Effector memory CD4-positive, alpha-beta T cell (primary cell): ENCODE data around the gene ILF3.
"Not testable (repeated sequence)": the region's sequence is repeated elsewhere in the genome, so short reads cannot be mapped to it uniquely, and the experiment has no call there.

ENCODE experiments used
- DNase-seq, 3 donors: peaks; one replicate each; pipeline ENCODE4 v3.0.0-alpha.2; 2020
- H3K27ac ChIP-seq: 2 replicates; pipeline ENCODE4 v1.7.0; 2013; ENCODE audit warnings: mild to moderate bottlenecking, low read length, moderate library complexity; ENCODE audit not compliant: insufficient read depth, poor library complexity, severe bottlenecking
- H3K27me3 ChIP-seq: replicated peaks from 2 replicates; pipeline ENCODE4 v1.7.0; 2013; ENCODE audit warnings: mild to moderate bottlenecking, low read length; ENCODE audit not compliant: insufficient read depth, control insufficient read depth, poor library complexity, severe bottlenecking
- H3K36me3 ChIP-seq: 2 replicates; pipeline ENCODE4 v1.7.0; 2013; ENCODE audit warnings: mild to moderate bottlenecking, low read length, moderate library complexity; ENCODE audit not compliant: control insufficient read depth, insufficient read depth
- H3K4me1 ChIP-seq: 2 replicates; pipeline ENCODE4 v1.7.0; 2013; ENCODE audit warnings: low read length, mild to moderate bottlenecking; ENCODE audit not compliant: control insufficient read depth, insufficient read depth, poor library complexity, severe bottlenecking
- H3K4me3 ChIP-seq: 2 replicates; pipeline ENCODE4 v1.7.0; 2013; ENCODE audit warnings: low read length, low read depth, mild to moderate bottlenecking; ENCODE audit not compliant: insufficient read depth, poor library complexity, severe bottlenecking
- H3K9me3 ChIP-seq: 2 replicates; pipeline ENCODE4 v1.7.0; 2013; ENCODE audit warnings: mild to moderate bottlenecking, low read length, moderate library complexity; ENCODE audit not compliant: control insufficient read depth

The ILF3 gene

DNA sequence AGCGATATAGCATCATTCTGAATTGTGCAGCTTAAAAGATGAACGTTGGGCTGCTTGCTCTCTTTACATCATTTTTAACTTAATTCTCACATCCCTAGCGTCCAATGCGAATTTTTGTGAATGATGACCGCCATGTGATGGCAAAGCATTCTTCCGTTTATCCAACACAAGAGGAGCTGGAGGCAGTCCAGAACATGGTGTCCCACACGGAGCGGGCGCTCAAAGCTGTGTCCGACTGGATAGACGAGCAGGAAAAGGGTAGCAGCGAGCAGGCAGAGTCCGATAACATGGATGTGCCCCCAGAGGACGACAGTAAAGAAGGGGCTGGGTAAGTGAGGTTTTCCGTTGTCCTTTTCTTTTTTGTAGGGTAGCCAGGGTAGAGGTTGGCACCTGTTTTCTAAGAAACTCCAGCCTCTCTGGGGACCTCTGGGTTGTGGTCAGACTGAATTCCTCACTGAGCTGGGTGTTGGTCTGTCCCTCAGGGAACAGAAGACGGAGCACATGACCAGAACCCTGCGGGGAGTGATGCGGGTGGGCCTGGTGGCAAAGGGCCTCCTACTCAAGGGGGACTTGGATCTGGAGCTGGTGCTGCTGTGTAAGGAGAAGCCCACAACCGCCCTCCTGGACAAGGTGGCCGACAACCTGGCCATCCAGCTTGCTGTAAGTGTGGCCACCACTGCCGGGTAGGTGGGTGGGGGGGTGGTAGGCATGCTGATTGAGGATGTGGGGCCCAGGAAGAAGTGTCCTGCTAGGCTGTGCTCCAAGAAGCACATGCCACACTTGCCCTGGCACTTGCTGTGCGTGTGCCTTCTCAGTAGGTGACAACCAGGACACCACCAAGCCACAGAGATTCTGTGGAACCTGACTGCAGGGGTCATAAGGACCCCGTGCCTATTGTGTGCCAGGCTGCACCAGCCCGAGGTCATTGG lies 17.0 kb downstream of the ILF3 start:
- H3K4me1 ChIP-seq: no peaks in the 10 kb centered on the region
- H3K27ac ChIP-seq: no peak overlapping the region
- no peak overlapping the region for H3K4me3 ChIP-seq
- H3K9me3 ChIP-seq: no peaks in the 10 kb centered on the region
- DNase-seq: no peak
- peaks cover 43% of the 10 kb centered on the region for H3K36me3 ChIP-seq
- no peaks in the 10 kb centered on the region for H3K27me3 ChIP-seq

DNA sequence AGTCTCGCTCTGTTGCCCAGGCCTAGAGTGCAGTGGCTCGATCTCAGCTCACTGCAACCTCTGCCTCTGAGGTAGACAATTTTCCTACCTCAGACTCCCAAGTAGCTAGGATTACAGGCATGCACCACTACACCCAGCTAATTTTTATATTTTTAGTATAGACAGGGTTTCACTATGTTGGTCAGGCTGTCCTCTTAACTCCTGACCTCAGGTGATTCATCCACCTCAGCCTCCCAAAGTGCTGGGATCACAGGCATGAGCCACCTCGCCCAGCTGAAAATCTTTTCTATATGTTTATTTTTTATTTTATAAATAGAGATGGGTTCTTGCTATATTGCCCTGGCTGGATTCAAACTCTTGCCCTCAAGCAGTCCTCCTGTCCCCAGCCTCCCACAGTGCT lies 17.8 kb downstream of the ILF3 start:
- not testable (repeated sequence) for H3K27ac ChIP-seq

DNA sequence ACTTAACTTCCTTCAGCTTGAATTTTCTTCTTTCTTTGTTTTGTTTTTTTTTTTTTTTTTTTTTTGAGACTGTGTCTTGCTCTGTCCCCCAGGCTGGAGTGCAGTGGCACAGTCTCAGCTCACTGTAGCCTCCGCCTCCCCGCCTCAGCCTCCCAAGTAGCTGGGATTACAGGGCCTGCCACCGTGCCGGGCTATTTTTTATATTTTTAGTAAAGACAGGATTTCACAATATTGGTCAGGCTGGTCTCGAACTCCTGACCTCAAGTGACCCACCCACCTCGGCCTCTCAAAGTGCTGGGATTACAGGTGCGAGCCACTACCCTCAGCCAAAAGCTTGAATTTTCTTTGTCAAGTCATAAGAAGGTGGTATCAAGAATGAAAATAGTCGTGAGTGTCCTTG lies 21.1 kb downstream of the ILF3 start:
- not testable (repeated sequence) for H3K9me3 ChIP-seq, DNase-seq, H3K27me3 ChIP-seq, H3K4me1 ChIP-seq, H3K4me3 ChIP-seq, H3K27ac ChIP-seq
- H3K36me3 ChIP-seq: peaks cover 78% of the 10 kb centered on the region

More for the DNA sequence above, 17.8 kb downstream of the ILF3 start:
- peaks cover 45% of the 10 kb centered on the region for H3K36me3 ChIP-seq
- not testable (repeated sequence) for H3K9me3 ChIP-seq, H3K27me3 ChIP-seq, H3K4me3 ChIP-seq, H3K4me1 ChIP-seq, DNase-seq

GRCh38 chr19:10677751-10678150 lies 23.6 kb downstream of the ILF3 start:
- Histone ChIP-seq H3K27me3 (no peaks in the 10 kb centered on the region), H3K9me3 (no peaks in the 10 kb centered on the region), H3K4me3 (no peak overlapping the region), H3K36me3 (peaks cover 83% of the 10 kb centered on the region), H3K4me1 (no peaks in the 10 kb centered on the region), H3K27ac (no peak overlapping the region)
- no peak for DNase-seq

GRCh38 chr19:10678813-10679212 lies 24.7 kb downstream of the ILF3 start:
- no peak for DNase-seq
- Histone ChIP-seq H3K36me3 (peaks cover 82% of the 10 kb centered on the region), H3K4me1 (no peaks in the 10 kb centered on the region), H3K27ac (no peak overlapping the region), H3K4me3 (no peak overlapping the region), H3K27me3 (no peaks in the 10 kb centered on the region), H3K9me3 (no peaks in the 10 kb centered on the region)

DNA sequence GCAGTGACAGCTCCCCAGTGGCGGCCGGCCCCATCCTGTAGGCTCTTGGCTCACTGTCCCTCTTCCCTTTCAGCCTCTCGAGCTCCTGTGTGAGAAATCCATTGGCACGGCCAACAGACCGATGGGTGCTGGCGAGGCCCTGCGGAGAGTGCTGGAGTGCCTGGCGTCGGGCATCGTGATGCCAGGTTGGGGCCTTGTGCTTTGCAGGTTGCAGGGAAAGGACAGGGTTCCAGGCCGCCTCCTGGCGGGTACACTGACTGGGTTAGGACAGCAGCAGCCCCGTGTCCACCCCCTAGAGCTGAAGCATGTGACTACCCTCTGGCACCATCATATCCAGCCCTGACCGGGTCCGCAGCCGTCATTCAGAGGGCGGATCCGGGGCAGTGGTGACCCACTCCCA lies 25.6 kb downstream of the ILF3 start:
- Histone ChIP-seq H3K4me3 (no peak overlapping the region), H3K36me3 (peaks cover 87% of the 10 kb centered on the region), H3K9me3 (no peaks in the 10 kb centered on the region), H3K4me1 (no peaks in the 10 kb centered on the region), H3K27me3 (no peaks in the 10 kb centered on the region), H3K27ac (no peak overlapping the region)
- DNase-seq: no peak

DNA sequence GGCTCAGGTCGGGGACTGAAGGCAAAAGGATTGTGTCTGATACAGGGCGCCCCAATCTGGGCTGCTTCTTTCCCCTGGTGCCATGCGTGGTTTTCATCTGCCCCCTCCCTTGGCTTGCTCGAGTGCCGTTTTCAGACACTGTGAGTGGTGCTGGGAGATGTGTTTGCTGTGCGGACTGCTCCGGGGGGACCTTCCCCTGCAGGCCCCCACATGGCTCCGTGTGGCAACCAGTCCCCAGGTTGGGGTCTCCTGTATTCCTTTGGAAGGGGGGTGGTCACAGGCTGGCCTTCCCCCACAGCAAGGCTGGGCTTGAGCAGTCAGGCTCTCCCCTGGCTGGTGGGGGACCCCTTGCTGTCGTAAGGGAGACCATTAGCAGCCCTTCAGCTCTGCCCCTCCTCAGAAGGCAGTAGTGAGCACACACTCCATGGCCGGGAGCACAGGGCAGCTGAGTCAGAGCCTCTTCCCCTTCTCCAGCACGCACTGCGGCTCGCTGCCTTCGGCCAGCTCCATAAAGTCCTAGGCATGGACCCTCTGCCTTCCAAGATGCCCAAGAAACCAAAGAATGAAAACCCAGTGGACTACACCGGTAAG lies 26.5 kb downstream of the ILF3 start:
- no peaks in the 10 kb centered on the region for H3K27me3 ChIP-seq
- H3K36me3 ChIP-seq: peaks cover 93% of the 10 kb centered on the region
- H3K27ac ChIP-seq: no peak overlapping the region
- no peak overlapping the region for H3K4me3 ChIP-seq
- no peak for DNase-seq
- H3K9me3 ChIP-seq: no peaks in the 10 kb centered on the region
- no peaks in the 10 kb centered on the region for H3K4me1 ChIP-seq

DNA sequence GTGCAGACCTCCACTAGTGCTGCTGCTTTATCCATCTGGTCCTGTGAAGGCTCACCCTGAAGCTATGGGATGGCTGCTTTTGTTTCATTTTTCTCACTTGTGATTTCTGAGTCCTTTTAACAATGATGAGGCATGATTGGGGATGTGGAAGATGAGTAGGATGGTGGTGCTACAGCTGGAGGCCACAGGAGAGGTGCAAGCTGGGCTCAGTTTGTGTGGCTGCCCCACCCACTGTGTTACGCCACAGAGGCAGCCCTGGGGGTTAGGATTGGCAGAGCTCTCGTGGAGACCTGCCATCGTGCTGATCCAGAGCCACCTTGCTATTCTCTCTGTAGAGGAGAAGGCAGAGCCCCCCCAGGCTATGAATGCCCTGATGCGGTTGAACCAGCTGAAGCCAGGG lies 27.5 kb downstream of the ILF3 start:
- no peak overlapping the region for H3K4me3 ChIP-seq
- no peak for DNase-seq
- H3K27me3 ChIP-seq: no peaks in the 10 kb centered on the region
- no peaks in the 10 kb centered on the region for H3K4me1 ChIP-seq
- no peaks in the 10 kb centered on the region for H3K9me3 ChIP-seq
- H3K27ac ChIP-seq: no peak overlapping the region
- H3K36me3 ChIP-seq: peaks cover 95% of the 10 kb centered on the region

GRCh38 chr19:10682397-10683063 lies 28.4 kb downstream of the ILF3 start:
- no peak overlapping the region for H3K27ac ChIP-seq
- no peak for DNase-seq
- H3K36me3 ChIP-seq: peaks cover 95% of the 10 kb centered on the region
- H3K4me3 ChIP-seq: no peak overlapping the region
- H3K4me1 ChIP-seq: no peaks in the 10 kb centered on the region
- H3K9me3 ChIP-seq: no peaks in the 10 kb centered on the region
- H3K27me3 ChIP-seq: no peaks in the 10 kb centered on the region

DNA sequence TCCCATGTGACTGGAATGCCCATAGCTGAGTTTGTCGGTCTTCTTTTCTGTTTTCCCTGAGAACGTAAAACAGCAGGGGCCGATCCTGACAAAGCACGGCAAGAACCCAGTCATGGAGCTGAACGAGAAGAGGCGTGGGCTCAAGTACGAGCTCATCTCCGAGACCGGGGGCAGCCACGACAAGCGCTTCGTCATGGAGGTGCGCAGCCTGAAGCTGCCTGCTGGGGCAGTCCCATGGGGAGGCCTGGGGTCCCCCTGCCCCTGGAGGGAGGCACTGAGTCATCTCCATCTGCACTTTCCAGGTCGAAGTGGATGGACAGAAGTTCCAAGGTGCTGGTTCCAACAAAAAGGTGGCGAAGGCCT lies 28.9 kb downstream of the ILF3 start:
- peaks cover 95% of the 10 kb centered on the region for H3K36me3 ChIP-seq
- DNase-seq: no peak
- no peaks in the 10 kb centered on the region for H3K9me3 ChIP-seq
- no peak overlapping the region for H3K27ac ChIP-seq
- H3K27me3 ChIP-seq: no peaks in the 10 kb centered on the region
- H3K4me3 ChIP-seq: no peak overlapping the region
- no peaks in the 10 kb centered on the region for H3K4me1 ChIP-seq
